Stomach (tissue), 9 donors: ENCODE measurements around the gene KCNK15. TPM values are rescaled to one million over a fixed set of nuclear protein-coding genes. Genes with fewer than 3 reads are reported as not detected.

Experiments used
- DNase-seq, 2 donors: peaks; one replicate each; pipeline versions ENCODE4 v3.0.0 to v3.0.0-alpha.2; 2013 to 2019
- H3K27ac ChIP-seq, 5 donors: fragments of 200-600 bp in 4 of 5; sonication (generic) in 4 of 5; one replicate each; pipeline ENCODE4 v1.5.1; 2013 to 2019; ENCODE audit warnings: mild to moderate bottlenecking in 1 of 5, moderate library complexity in 1 of 5
- H3K27me3 ChIP-seq, 3 donors: fragments of 200-600 bp; sonication (generic); one replicate each; pipeline ENCODE4 v1.5.1; 2017 to 2019; ENCODE audit warnings: mixed run types in 1 of 3
- H3K36me3 ChIP-seq, 4 donors: fragments of 200-600 bp; sonication (generic); 1 replicate in 3 of 4; 2 replicates in 1 of 4; pipeline ENCODE4 v1.5.1; 2016 to 2019
- H3K4me1 ChIP-seq, 4 donors: fragments of 200-600 bp; sonication (generic); one replicate each; pipeline ENCODE4 v1.5.1; 2016 to 2019
- H3K4me3 ChIP-seq, 4 donors: fragments of 200-600 bp; sonication (generic) in 3 of 4; one replicate each; pipeline ENCODE4 v1.5.1; 2016 to 2019; ENCODE audit warnings: mild to moderate bottlenecking in 1 of 4
- H3K9me3 ChIP-seq, 4 donors: fragments of 200-600 bp; sonication (generic); one replicate each; pipeline ENCODE4 v1.5.1; 2016 to 2019
- EP300 ChIP-seq: sonication (generic); formaldehyde crosslinking; IDR thresholded peaks from one replicate; pipeline ENCODE4 v1.6.1; 2017; ENCODE audit warnings: antibody characterized with exemption
- POLR2A ChIP-seq, 4 donors: fragments of 450-650 bp; IDR thresholded peaks; one replicate each; pipeline ENCODE4 v1.6.1; 2016; ENCODE audit warnings: antibody characterized with exemption in 4 of 4, control low read depth in 2 of 4, mild to moderate bottlenecking in 1 of 4, moderate library complexity in 1 of 4
- POLR2AphosphoS5 ChIP-seq, 3 donors: sonication (generic); formaldehyde crosslinking; IDR thresholded peaks; one replicate each; pipeline ENCODE4 v1.6.1; 2016; ENCODE audit warnings: antibody characterized with exemption in 3 of 3
- WGBS, 5 donors: extraction: QIAGEN DNeasy Blood & Tissue Kit in 3 of 5; methylation state at CpG; one replicate each; pipeline versions ENCODE4 v1.1.5 to v1.1.7; 2013 to 2018; 5-methylcytosine and 5-hydroxymethylcytosine counted together
- intact Hi-C: fragments of 100-400 bp; cut with DNase I; formaldehyde crosslinking; loops from one replicate; pipeline ENCODE4 v1.15.1; 2023; ENCODE audit warnings: low total_unique reads
- polyA plus RNA-seq, 3 donors: library from polyadenylated mRNA; stranded (reverse); fragments of 200-250 nt; gene quantifications; one replicate each; pipeline ENCODE4 v1.2.3, GENCODE V29; 2013
- total RNA-seq, 5 donors: library from RNA; depleted of rRNA; stranded (reverse); fragments of >200 nt; gene quantifications; one replicate each; pipeline versions ENCODE4 v1.1.0 to v1.2.3, GENCODE V29; 2014 to 2016
- TF ChIP-seq, protein P1 (sequence below), 7 experiments: fragments of 450-650 bp in 4 of 7; fragments of 200-600 bp in 3 of 7; sonication (generic) in 3 of 7; IDR thresholded peaks; one replicate each; pipeline ENCODE4 v1.5.1; 2016 to 2019; ENCODE audit warnings: antibody characterized with exemption in 7 of 7, control low read depth in 2 of 7, mild to moderate bottlenecking in 1 of 7
- donor health status: healthy with polysubstance abuse.
- donor health status: Bipolar disorder and iron deficiency.
- donor health status: healthy.

Gene KCNK15
- total and polyA plus RNA-seq, 8 donors, result 0.46 to 7.7 (median 2.0) TPM; not detected in 2

DNA sequence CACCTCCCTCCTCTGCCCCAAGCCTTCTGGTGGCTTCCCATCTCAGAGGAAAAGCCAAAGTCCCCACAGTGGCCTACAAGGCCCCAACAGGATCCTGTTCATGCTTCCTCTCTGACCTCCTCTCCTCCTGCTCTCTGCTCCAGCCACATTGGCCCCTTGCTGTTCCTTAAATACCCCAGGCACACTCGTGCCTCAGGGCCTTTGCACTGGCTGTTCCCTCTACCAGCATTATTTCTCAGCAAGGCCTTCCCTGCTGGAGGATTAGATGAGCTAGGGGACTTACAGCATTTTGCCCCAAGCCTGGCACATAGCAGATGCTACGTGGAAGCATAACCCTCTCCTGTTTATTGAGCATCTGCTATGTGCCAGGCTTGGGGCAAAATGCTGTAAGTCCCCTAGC is 22.7 kb upstream of the KCNK15 start:
- H3K4me1 ChIP-seq, result peaks cover 0 to 17% (median 13%) of the 10 kb centered on the region in 4 donors
- no peak for DNase-seq
- H3K4me3 ChIP-seq, result no peak overlapping the region
- TF ChIP-seq POLR2A (IDR thresholded peaks at IDR 0.05), result no peak
- TF ChIP-seq, protein P1, sequence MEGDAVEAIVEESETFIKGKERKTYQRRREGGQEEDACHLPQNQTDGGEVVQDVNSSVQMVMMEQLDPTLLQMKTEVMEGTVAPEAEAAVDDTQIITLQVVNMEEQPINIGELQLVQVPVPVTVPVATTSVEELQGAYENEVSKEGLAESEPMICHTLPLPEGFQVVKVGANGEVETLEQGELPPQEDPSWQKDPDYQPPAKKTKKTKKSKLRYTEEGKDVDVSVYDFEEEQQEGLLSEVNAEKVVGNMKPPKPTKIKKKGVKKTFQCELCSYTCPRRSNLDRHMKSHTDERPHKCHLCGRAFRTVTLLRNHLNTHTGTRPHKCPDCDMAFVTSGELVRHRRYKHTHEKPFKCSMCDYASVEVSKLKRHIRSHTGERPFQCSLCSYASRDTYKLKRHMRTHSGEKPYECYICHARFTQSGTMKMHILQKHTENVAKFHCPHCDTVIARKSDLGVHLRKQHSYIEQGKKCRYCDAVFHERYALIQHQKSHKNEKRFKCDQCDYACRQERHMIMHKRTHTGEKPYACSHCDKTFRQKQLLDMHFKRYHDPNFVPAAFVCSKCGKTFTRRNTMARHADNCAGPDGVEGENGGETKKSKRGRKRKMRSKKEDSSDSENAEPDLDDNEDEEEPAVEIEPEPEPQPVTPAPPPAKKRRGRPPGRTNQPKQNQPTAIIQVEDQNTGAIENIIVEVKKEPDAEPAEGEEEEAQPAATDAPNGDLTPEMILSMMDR (IDR thresholded peaks at IDR 0.05), result no peak
- TF ChIP-seq EP300, result no peak
- no peak for TF ChIP-seq POLR2AphosphoS5 (IDR thresholded peaks at IDR 0.05)
- peaks cover 0 to 6% (median 0%) of the 10 kb centered on the region in 3 donors for H3K27me3 ChIP-seq
- no peaks in the 10 kb centered on the region for H3K9me3 ChIP-seq
- intact Hi-C loops, result no loop called here
- 85 to 92% (median 86%) methylated on average over 2 of the region's 2 CpGs for WGBS, 5 donors
- no peaks in the 10 kb centered on the region for H3K36me3 ChIP-seq
- no peak overlapping the region for H3K27ac ChIP-seq

DNA sequence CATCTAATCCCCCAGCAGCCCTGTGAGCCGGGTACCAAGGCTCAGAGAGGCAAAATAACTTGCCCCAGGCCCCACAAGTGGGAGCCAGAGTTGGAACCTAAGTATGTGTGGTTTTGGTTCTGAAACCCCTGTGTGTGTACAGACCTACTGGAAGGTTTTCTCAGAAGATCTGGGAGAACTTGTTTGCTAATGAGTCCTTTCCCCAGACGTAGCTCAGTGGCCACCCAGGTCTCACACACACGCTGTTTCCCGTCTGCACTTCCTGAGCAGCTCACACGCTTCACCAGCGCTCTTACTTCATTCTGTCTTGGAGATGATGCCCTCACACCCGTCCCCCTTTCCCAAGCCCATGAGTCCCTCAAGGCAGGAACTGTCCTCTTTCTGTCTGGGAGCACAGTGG is 22.3 kb upstream of the KCNK15 start:
- Histone ChIP-seq H3K9me3 (no peaks in the 10 kb centered on the region), H3K4me1 (peaks cover 0 to 19% (median 13%) of the 10 kb centered on the region in 4 donors), H3K27ac (no peak overlapping the region), H3K36me3 (no peaks in the 10 kb centered on the region), H3K4me3 (no peak overlapping the region), H3K27me3 (peaks cover 0 to 6% (median 0%) of the 10 kb centered on the region in 3 donors)
- WGBS, 5 donors, result 69 to 75% (median 71%) methylated on average over 7 of the region's 7 CpGs
- intact Hi-C loops, result no loop called here
- no peak for DNase-seq
- no peak for TF ChIP-seq POLR2A (IDR thresholded peaks at IDR 0.05)
- TF ChIP-seq, protein P1 (IDR thresholded peaks at IDR 0.05), result no peak
- no peak for TF ChIP-seq POLR2AphosphoS5 (IDR thresholded peaks at IDR 0.05)
- TF ChIP-seq EP300, result no peak

DNA sequence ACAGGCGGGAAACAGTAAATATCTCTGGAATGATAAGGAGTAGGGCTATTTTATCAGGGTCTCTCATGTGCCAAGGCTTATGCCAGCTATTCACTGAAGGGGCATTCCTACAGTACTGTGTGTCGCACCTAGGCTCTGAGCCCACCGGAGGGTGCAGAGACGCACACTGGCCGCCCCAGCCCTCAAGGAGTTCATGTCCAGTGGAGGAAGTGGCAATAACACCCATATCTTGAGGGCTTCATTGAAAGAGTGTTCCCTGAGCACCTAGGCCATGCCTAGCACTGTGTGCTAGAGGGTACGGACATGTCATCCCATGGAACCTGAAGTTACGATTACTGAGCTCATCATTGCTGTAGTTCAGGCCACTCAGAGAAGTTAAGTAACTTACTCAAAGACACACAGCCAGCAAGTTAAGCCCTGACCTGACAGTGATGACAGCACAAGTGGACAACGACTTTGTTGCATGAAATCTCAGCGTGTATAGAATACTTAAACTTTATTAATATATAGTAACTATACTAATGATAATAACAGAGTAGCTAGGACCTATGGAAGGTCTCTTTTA is 21.8 kb upstream of the KCNK15 start:
- no peak overlapping the region for H3K4me3 ChIP-seq
- H3K36me3 ChIP-seq, result no peaks in the 10 kb centered on the region
- 84 to 90% (median 87%) methylated on average over 9 of the region's 9 CpGs for WGBS, 5 donors
- no peak overlapping the region for H3K27ac ChIP-seq
- H3K9me3 ChIP-seq, result no peaks in the 10 kb centered on the region
- peaks cover 0 to 6% (median 0%) of the 10 kb centered on the region in 3 donors for H3K27me3 ChIP-seq
- peaks cover 4 to 23% (median 17%) of the 10 kb centered on the region in 4 donors for H3K4me1 ChIP-seq
- intact Hi-C loops, result no loop called here
- DNase-seq, result no peak
- TF ChIP-seq EP300 (no peak), POLR2AphosphoS5 (IDR thresholded peaks at IDR 0.05) (no peak), POLR2A (IDR thresholded peaks at IDR 0.05) (no peak)
- TF ChIP-seq, protein P1 (IDR thresholded peaks at IDR 0.05), result no peak

DNA sequence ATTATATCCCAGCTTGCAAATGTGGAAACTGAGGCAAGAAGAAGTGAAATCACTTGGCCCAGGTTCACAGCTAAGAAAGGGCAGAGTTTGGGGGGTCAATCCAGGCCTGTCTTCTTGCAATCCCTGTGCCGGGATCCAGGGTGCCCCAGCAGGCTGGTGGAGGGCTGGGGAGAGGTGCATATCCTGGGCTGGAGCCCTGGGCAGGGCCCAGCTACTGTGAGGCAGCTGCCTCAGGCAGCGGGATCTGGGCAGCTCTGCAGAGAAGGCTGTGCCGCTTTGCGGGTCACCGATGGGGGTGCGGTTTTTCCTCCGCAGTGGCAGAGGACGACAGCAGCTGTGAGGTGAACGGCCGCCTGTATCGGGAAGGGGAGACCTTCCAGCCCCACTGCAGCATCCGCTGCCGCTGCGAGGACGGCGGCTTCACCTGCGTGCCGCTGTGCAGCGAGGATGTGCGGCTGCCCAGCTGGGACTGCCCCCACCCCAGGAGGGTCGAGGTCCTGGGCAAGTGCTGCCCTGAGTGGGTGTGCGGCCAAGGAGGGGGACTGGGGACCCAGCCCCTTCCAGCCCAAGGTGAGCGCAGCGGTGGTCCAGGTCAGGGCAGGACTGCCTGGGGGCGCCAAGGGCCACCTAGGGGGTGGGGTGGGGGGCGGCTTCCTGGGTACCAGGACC is 21.1 kb upstream of the KCNK15 start:
- Histone ChIP-seq H3K27ac (no peak overlapping the region), H3K4me3 (no peak overlapping the region), H3K9me3 (no peaks in the 10 kb centered on the region), H3K4me1 (peaks cover 11 to 30% (median 23%) of the 10 kb centered on the region in 4 donors), H3K27me3 (peaks cover 0 to 10% (median 0%) of the 10 kb centered on the region in 3 donors), H3K36me3 (no peaks in the 10 kb centered on the region)
- 40 to 58% (median 51%) methylated on average over 9 to 26 of the region's 26 CpGs for WGBS, 5 donors
- DNase-seq, result no peak
- intact Hi-C loops, result no loop called here
- TF ChIP-seq POLR2A (IDR thresholded peaks at IDR 0.05), result no peak
- TF ChIP-seq, protein P1 (IDR thresholded peaks at IDR 0.05), result no peak
- no peak for TF ChIP-seq POLR2AphosphoS5 (IDR thresholded peaks at IDR 0.05)
- no peak for TF ChIP-seq EP300
